Gastrocnemius medialis (tissue), 4 donors: ENCODE measurements around the gene SLC24A1.

Experiments
- POLR2A ChIP-seq, 2 donors: fragments of 450-650 bp; IDR thresholded peaks; one replicate each; pipeline ENCODE4 v1.6.1; 2017; ENCODE audit warnings: antibody characterized with exemption in 2 of 2, mild to moderate bottlenecking in 2 of 2, moderate library complexity in 2 of 2
- TF ChIP-seq, protein P1 (sequence below), 5 experiments: fragments of 450-650 bp in 3 of 5; fragments of 200-600 bp in 2 of 5; sonication (generic) in 2 of 5; IDR thresholded peaks in 4 of 5; conservative IDR thresholded peaks in 1 of 5; 1 replicate in 4 of 5; 2 replicates in 1 of 5; pipeline ENCODE4 v1.5.1; 2016 to 2019; ENCODE audit warnings: antibody characterized with exemption in 5 of 5, mild to moderate bottlenecking in 3 of 5, moderate library complexity in 3 of 5

DNA sequence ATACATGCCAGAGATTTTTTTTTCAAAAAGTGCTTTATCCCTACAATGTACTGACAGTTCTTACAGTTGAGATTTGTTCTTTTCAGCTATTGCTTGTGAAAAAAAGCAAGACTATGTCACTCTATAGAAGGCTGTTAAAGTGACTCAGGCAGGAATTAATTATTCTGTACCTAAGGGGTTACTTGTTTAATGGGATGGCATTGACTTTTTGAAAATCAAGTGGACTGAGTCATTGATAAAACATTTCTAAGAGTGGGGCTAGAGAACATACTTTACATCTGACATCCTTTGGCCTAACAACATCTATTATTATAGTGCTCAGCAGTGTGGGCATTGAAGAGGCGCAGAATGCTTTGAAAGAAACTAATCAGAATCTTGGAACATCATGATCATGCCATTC, 45.1 kb upstream of the SLC24A1 start:
- TF ChIP-seq, protein P1, sequence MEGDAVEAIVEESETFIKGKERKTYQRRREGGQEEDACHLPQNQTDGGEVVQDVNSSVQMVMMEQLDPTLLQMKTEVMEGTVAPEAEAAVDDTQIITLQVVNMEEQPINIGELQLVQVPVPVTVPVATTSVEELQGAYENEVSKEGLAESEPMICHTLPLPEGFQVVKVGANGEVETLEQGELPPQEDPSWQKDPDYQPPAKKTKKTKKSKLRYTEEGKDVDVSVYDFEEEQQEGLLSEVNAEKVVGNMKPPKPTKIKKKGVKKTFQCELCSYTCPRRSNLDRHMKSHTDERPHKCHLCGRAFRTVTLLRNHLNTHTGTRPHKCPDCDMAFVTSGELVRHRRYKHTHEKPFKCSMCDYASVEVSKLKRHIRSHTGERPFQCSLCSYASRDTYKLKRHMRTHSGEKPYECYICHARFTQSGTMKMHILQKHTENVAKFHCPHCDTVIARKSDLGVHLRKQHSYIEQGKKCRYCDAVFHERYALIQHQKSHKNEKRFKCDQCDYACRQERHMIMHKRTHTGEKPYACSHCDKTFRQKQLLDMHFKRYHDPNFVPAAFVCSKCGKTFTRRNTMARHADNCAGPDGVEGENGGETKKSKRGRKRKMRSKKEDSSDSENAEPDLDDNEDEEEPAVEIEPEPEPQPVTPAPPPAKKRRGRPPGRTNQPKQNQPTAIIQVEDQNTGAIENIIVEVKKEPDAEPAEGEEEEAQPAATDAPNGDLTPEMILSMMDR (IDR thresholded peaks at IDR 0.05 in 4 of 5, conservative IDR thresholded peaks at IDR 0.05 in 1 of 5): no peak
- no peak for TF ChIP-seq POLR2A (IDR thresholded peaks at IDR 0.05)
